Measurements from ENCODE around the gene PTPRJ.

The PTPRJ gene

DNA sequence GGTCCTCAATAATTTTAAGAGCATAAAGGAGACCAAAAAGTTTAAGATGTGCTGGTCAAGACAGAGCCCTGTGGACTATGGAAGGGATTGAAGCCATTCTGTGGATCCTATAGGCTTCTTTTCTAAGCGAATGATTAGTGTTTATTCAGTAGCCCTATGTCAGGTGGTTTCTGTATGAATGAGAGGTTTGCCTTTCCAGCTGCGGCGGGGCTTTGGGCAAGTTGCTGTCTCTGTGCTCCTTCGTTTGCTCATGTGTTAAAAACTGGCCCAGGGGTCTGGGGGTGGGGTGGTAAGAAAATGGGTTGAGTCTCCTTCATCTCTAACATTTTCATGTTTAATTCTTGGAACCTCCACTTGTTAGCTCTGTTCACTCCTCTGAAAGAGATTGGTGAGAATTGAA is 105.3 kb downstream of the PTPRJ start:
- H3K9me2 ChIP-seq (replicated peaks; ENCODE audit: low read depth, low read length) = no peaks in the 10 kb centered on the region
- H4K20me1 ChIP-seq (ENCODE audit: insufficient read depth, low read length, poor library complexity, severe bottlenecking) = no peaks in the 10 kb centered on the region
- TF ChIP-seq, protein P1, sequence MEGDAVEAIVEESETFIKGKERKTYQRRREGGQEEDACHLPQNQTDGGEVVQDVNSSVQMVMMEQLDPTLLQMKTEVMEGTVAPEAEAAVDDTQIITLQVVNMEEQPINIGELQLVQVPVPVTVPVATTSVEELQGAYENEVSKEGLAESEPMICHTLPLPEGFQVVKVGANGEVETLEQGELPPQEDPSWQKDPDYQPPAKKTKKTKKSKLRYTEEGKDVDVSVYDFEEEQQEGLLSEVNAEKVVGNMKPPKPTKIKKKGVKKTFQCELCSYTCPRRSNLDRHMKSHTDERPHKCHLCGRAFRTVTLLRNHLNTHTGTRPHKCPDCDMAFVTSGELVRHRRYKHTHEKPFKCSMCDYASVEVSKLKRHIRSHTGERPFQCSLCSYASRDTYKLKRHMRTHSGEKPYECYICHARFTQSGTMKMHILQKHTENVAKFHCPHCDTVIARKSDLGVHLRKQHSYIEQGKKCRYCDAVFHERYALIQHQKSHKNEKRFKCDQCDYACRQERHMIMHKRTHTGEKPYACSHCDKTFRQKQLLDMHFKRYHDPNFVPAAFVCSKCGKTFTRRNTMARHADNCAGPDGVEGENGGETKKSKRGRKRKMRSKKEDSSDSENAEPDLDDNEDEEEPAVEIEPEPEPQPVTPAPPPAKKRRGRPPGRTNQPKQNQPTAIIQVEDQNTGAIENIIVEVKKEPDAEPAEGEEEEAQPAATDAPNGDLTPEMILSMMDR (conservative IDR thresholded peaks at IDR 0.05; ENCODE audit: low read length) = no peak
- no peak overlapping the region for H3K9ac ChIP-seq (ENCODE audit: low read depth, low read length, poor library complexity, severe bottlenecking)
- H3K36me3 ChIP-seq (ENCODE audit: insufficient read depth, low read length) = no peaks in the 10 kb centered on the region
- no peak overlapping the region for H3K4me2 ChIP-seq (ENCODE audit: low read depth, low read length, poor library complexity, severe bottlenecking)
- H3K4me1 ChIP-seq (ENCODE audit: insufficient read depth, low read length, poor library complexity, severe bottlenecking) = no peaks in the 10 kb centered on the region
- H2AFZ ChIP-seq (ENCODE audit: low read length) = no peak overlapping the region
- no peaks in the 10 kb centered on the region for H3K27me3 ChIP-seq (ENCODE audit: insufficient read depth, low read length, poor library complexity, severe bottlenecking)
- no peaks in the 10 kb centered on the region for H3K79me2 ChIP-seq (ENCODE audit: insufficient read depth, low read length)
- H3F3A ChIP-seq (ENCODE audit: low read depth) = no peaks in the 10 kb centered on the region
- no peak overlapping the region for H3K4me3 ChIP-seq (ENCODE audit: low read length, poor library complexity, severe bottlenecking)
- no peaks in the 10 kb centered on the region for H3K9me3 ChIP-seq (ENCODE audit: insufficient read depth, low read depth, low read length)

DNA sequence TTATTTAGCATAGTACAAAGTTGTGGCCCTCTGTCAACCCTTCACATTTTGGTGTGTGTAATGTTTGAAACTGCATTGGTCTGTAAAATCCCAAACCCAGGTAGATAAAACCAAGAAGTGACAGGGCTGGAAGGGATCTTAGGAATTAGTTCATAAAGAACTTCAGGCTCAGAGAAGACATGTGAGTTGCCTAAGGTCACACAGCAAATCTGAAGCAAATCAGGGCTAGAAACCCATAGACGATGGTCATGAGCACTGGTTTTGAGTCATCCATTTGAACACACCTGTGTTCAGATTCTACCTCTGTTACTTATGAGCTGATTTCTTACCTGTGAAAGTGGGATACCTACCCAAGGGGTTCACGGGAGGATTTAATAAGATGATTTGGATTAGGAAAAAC is 107.1 kb downstream of the PTPRJ start:
- no peaks in the 10 kb centered on the region for H3F3A ChIP-seq (ENCODE audit: low read depth)
- H3K4me2 ChIP-seq (ENCODE audit: low read depth, low read length, poor library complexity, severe bottlenecking) = no peak overlapping the region
- no peaks in the 10 kb centered on the region for H3K36me3 ChIP-seq (ENCODE audit: insufficient read depth, low read length)

DNA sequence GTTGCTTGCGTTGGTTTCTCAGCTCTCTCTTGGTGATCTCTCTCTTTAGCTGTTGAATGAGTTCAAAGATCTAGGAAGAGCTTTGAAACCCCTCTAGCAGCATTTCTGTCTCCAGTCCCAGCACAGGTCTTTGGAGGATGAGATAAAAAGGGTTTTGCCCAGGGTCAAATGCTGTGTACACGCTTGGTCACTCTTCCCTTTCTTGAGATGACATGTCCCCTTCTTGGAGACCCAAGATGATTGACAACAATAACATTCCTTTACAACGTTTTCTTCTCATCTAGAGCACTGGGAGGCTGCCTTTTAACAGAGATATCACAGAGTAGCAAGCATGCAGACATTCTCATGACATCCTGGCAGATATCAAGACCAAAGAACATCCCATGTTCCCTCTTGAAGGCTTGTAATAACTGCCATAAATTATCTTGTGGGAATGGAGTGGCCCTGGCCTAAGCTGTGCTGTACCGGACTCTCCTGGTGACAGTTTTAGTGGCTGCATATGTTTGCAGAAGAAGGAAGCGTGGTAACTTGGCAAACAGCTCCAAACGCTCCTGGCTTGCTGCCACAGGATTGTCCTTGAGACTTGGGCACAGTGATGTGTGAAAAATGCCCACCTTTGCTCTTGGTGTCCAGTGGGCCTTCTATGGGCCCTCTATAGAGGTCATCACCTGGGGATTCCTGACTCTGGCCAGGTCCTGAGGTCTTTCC is 107.8 kb downstream of the PTPRJ start:
- H3K36me3 ChIP-seq (ENCODE audit: insufficient read depth, low read length) = no peaks in the 10 kb centered on the region
- no peak overlapping the region for H3K4me3 ChIP-seq (ENCODE audit: low read length, poor library complexity, severe bottlenecking)
- TF ChIP-seq EZH2phosphoT487 (IDR thresholded peaks at IDR 0.05; ENCODE audit: borderline replicate concordance) = no peak
- TF ChIP-seq, protein P1 (conservative IDR thresholded peaks at IDR 0.05; ENCODE audit: low read length) = no peak
- H3K79me2 ChIP-seq (ENCODE audit: insufficient read depth, low read length) = no peaks in the 10 kb centered on the region
- H3K9me2 ChIP-seq (replicated peaks; ENCODE audit: low read depth, low read length) = no peaks in the 10 kb centered on the region
- H4K20me1 ChIP-seq (ENCODE audit: insufficient read depth, low read length, poor library complexity, severe bottlenecking) = no peaks in the 10 kb centered on the region
- H3F3A ChIP-seq (ENCODE audit: low read depth) = no peaks in the 10 kb centered on the region
- H3K27me3 ChIP-seq (ENCODE audit: insufficient read depth, low read length, poor library complexity, severe bottlenecking) = no peaks in the 10 kb centered on the region
- no peak overlapping the region for H2AFZ ChIP-seq (ENCODE audit: low read length)
- no peak overlapping the region for H3K9ac ChIP-seq (ENCODE audit: low read depth, low read length, poor library complexity, severe bottlenecking)
- H3K9me3 ChIP-seq (ENCODE audit: insufficient read depth, low read depth, low read length) = no peaks in the 10 kb centered on the region
- no peaks in the 10 kb centered on the region for H3K4me1 ChIP-seq (ENCODE audit: insufficient read depth, low read length, poor library complexity, severe bottlenecking)
- no peak overlapping the region for H3K4me2 ChIP-seq (ENCODE audit: low read depth, low read length, poor library complexity, severe bottlenecking)

More for the DNA sequence above, 107.1 kb downstream of the PTPRJ start:
- Histone ChIP-seq H3K4me3 (ENCODE audit: low read length, poor library complexity, severe bottlenecking) (no peak overlapping the region), H3K4me1 (ENCODE audit: insufficient read depth, low read length, poor library complexity, severe bottlenecking) (no peaks in the 10 kb centered on the region), H2AFZ (ENCODE audit: low read length) (no peak overlapping the region), H3K79me2 (ENCODE audit: insufficient read depth, low read length) (no peaks in the 10 kb centered on the region), H3K9me3 (ENCODE audit: insufficient read depth, low read depth, low read length) (no peaks in the 10 kb centered on the region), H3K9me2 (replicated peaks; ENCODE audit: low read depth, low read length) (no peaks in the 10 kb centered on the region), H4K20me1 (ENCODE audit: insufficient read depth, low read length, poor library complexity, severe bottlenecking) (no peaks in the 10 kb centered on the region), H3K27me3 (ENCODE audit: insufficient read depth, low read length, poor library complexity, severe bottlenecking) (no peaks in the 10 kb centered on the region), H3K9ac (ENCODE audit: low read depth, low read length, poor library complexity, severe bottlenecking) (no peak overlapping the region)
- TF ChIP-seq, protein P1 (conservative IDR thresholded peaks at IDR 0.05; ENCODE audit: low read length) = no peak
- no peak for TF ChIP-seq EZH2phosphoT487 (IDR thresholded peaks at IDR 0.05; ENCODE audit: borderline replicate concordance)

Data from Loucy (cell line).